ENCODE measurements around the gene AKR7A2.
A peak's percentile ranks its signal among the peaks of the same experiment; 100 is the strongest.

AKR7A2 gene

GRCh38 chr1:19311931-19312781, at the start of gene AKR7A2, which contains the start of gene SLC66A1:
Gene AKR7A2 (minus strand): TSS chr1:19312144. CDS start chr1:19312124, 20 bp downstream.
Gene SLC66A1 (plus strand): TSS chr1:19312326. CDS start chr1:19317678, 5,352 bp downstream.
- peak; percentile 86 to 94 for DNase-seq

GRCh38 chr1:19360843-19361610, 49.1 kb upstream of the AKR7A2 start:
- no peak for DNase-seq

DNA sequence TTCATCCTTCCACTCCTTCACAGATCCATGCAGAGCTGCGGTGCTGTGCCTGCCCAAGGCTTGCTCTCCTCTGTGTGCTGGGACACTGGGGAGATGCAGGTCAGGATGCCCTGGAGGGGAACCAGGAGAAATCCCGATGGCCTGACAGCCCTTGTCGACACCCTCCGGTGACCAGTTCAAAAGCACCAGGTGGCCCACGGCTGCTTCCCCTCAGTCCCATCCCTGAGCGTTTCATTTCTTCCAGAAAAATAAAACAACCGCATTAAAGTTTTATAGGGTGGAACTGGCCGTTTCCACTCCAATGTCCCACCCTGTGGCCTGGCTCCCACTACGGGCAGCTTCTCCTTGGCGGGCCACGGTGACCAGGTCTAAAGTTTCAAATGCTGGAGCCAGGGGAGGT, 48.5 kb upstream of the AKR7A2 start:
- no peak for DNase-seq

DNA sequence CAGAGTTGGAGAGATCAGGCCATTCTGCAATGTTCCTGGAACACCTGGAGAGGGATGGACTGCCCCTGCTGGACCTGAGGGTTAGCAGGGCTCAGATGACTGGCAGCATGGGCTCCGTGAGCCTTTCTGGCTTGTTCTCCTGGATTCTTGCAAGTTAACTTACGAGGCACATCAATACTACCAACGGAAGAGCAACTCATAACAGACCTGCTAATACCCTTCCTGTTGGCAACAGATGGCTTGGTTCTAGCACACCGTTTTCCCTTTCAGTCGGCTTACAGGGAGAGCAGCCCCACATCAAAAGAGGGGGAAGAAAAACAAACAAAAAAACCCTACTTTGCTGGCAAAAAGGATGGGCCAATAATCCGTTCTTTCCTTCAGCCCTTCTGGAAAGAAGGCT, 48.1 kb upstream of the AKR7A2 start:
- no peak for DNase-seq

GRCh38 chr1:19359357-19359756, 47.4 kb upstream of the AKR7A2 start:
- DNase-seq: no peak

DNA sequence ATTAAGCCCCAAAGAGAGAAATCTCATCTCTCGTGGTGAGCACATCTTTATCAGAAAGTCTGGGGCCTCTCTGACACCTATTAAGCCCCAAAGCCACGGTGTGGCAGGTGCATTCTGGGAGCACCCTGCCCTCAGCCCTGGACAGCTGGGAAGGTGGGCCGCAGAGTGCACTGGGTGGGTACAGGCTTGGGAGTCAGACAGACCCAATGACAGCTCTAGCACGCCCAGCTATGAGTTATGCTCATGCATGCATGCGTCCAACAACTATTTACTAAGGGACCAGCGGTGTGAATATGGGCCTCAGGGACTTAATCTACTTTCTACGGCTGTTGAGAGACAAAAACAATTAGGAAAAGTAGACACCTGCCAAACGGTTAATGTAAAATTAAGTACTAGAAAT, 46.8 kb upstream of the AKR7A2 start:
- no peak for DNase-seq

DNA sequence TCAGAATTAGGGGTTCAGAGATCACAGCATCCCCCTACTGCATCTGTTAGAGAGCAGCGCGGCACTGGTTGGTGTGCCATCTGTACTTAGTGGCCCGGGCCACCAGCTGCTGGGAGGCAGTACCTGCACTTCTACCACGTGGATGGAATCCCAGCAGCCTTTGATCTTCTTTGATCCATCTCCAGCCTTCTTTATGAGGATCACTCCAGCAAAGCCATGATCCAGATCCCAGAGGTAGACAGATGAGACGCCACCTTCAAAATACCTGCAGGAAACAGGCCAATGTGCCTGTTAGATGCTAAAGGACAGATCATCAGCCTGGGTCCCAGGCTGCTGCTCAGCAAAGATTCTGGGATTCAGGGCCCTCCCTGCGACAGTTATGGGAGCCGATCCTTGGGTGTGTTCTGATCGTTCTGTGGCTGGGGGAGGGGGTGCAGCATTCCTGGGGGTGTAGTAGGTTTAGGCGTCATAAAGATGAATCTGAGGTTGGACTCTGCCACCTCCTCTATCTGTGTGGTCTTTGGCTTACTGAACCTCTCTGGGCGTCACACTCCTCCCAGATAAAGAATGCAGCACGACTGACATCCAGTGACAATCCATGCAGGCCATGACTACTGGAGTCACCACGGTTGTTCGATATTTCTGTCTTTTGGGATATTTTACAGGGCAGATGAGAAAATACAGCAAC, 45.5 kb upstream of the AKR7A2 start:
- no peak for DNase-seq

DNA sequence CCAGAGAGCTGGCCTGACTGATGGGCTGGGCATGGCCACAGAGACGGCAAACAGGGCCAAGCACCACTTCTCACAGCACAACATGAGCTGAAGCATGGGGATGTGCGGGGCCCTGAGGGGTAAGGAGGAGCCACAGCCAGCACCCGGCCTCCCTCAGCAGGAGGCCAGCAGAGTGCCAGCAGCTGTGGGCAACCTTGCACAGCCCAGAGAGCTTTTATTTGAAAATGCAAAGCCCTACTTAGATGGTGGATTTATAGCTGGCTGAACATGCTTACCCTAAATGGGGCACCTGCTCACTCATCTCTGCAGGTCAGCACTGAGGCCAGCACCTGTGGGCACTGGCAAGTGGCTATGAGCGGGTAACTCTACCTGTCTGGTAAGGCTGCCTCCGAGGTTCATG, 44.3 kb upstream of the AKR7A2 start:
- DNase-seq: no peak

DNA sequence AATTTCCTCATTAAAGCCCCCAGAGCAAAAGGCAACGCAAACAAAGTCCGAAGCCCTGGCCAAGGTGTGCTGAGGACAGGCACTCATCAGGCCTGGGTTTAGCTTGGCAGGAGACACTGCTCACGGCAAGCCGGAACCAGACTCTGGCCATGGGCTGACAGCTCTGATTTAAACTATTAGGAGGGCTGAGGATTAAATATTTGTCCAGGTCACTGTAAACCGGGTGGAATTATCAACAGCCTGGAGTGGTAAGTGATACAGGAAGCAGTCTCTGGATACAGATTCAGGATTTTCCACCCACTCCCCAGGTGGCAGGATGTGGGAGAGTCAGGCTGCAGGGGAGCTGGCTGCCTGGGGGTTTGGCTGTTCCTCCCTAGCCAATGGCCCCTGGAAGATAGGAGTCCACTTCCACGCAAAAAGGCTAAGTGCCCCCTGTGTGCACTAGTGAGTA, 42.6 kb upstream of the AKR7A2 start:
- DNase-seq: no peak

DNA sequence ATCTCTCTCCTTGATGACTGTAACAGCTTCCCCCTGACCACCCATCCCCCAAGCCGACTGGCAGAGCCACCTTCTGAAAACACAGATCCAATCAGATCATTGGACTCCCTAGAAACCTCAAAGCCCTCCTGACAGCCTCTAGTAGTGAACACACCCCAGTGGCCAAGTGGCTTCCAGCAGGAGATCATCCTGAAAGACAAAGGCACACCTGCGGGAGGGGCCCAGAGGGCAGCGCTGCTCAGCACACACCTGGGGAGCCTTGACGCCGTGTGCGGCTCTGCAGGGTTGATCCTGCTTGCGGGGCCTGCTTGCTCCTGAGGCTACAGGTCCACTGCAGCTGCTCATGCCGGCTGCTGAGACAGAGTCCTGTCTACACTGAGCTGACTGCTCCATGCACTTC, 41.7 kb upstream of the AKR7A2 start:
- DNase-seq: no peak

GRCh38 chr1:19352839-19353238, 40.9 kb upstream of the AKR7A2 start:
- DNase-seq: no peak

DNA sequence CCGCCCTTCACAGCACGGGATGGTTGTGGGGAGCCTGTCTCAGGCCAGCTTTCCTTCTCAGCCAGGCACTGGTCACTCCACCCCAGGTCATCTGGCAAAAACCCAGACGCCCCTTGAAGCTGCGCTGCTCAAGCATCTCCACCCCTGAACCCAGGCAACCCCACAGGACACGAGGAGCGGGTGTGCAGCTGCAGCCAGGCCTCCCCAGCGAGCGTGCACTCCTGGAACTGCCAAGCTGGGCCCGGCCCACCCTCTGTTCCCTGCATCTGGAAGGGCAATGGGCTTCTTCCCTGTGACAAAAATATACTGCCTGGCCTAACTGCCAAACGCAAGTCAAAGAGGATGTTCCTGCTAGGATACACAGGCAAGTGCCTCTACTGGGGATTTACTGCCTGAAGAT, 39.9 kb upstream of the AKR7A2 start:
- DNase-seq: no peak

- DNase-seq: no peak
Observed at GRCh38 chr1:19350566-19350965, 38.6 kb upstream of the AKR7A2 start.

DNA sequence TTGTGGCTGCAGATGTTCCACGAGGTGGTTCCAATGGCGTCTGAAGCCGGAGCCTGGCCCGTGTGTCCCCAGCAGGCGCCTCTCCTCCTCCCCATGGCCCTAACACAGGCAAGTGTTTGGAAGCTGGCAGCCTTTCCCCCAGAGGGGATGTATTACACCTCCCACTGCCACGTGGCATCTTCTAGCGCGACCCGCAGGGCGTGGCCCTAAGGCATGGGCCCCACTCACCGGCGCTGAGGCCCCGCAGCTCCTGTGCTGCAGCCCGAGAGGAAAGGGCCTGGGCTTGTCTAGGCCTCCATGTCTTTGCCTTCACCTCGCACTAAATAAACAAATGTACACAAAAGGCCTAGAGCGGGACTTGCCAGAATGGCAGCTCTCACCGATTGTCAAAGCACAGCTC, 38.1 kb upstream of the AKR7A2 start:
- DNase-seq: no peak

GRCh38 chr1:19348441-19349198, 36.7 kb upstream of the AKR7A2 start:
- DNase-seq: no peak

DNA sequence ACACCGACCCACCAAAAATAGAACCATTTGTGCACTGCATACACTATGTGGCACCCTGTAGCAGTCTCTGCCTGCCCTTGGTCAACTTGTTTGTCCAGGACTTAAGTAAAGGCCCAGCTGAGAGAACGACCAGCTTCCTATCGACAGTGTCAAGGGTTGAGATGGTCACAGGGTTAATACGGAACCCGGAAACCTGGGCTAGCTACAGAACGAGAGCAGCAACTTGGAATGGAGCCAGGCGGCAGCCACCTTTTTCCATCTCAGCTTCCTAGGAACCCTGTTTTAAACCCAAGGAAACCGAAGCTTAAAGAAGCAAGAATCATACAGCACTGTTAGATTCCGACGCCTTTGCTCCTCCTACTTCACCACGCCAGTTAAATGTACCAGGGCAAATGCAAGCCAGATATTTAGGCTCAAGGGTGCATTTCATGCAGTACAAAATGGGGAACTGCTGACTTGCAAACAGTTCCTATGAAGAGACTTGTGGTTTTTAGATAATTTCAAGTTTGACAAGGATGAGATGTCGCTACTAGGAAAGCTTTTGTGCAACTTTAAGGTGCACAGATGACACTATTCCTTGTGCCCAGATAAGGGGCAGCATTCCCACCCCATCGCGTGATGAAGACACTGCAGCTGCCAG, 35.7 kb upstream of the AKR7A2 start:
- no peak for DNase-seq

DNA sequence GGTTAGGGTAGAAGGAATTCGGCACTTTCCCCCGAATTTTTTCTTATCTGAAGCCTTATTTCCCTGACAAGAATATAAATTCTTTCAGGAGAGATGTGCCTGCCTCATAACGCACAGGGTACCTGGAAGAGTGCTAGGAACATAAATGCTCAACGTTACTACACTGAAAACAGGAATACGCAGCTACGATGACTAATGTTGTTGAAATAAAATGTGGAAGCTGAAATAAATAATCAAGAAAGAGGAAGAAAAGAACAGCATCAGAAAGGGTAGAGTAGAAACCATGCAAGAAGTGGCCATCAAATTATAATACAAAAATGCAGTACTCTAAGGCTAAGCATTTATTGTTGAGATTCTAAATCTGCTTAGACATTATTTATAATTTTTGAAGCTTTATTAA, 34.1 kb upstream of the AKR7A2 start:
- no peak for DNase-seq

GRCh38 chr1:19345391-19345790, 33.4 kb upstream of the AKR7A2 start:
- no peak for DNase-seq

GRCh38 chr1:19344831-19345230, 32.9 kb upstream of the AKR7A2 start:
- no peak for DNase-seq

DNA sequence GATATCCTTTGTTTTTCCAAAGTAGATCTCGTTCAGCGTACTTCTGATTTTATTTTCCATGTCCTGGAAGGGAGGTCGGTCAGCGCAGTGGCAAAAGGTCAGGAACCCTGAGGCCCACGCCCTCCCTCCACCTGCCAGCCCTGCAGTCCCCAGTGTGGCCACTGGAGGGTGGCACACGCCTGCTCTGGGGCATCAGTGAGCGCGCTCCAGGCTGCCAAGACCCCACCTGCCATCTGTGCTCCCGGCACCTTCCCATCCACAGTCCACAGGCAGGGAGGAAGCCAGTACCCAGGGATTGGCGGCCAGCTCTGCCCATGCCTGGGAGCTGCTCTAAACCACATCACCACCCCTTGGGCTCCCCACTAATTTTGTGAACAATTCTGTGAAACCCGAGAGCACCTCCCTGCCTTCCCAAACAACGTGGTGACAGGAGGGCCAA, 32.4 kb upstream of the AKR7A2 start:
- DNase-seq: peak in 1 of 2 donors; percentile 45

DNA sequence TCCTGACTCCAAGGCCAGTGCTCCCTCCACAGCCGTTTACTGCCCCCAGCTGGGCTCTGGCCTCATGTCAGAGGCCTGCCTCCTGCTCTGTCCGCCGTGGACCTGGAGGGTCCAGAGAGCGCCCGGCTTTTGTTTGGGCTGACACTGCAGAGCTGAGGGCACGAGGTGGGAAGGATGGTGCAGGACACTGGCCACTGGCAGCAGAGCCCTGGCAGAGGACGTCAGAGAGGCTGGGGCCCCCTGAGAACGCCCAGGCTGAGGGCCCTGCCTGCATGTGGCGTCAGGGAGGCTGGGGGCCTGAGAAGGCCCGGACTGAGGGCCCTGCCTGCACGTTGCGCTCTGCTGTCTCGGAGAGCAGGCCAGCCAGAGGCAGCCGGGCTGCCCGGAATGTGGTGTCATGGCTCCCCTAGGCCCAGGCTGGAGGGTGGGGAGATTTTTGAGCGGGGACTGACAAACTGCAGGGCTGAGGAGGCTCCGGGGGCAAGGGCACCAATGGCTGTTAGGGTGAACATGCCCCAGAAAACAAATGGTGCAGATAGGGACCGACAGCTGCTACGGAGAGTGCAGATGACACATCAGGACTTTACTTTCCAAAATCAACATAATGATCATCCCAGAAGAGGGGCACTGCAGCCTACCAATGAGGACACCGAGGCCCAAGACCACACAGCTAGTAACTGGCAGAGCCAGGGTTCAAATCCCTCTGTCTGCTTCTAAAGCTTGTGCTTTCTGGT, 31.8 kb upstream of the AKR7A2 start:
- no peak for DNase-seq
